Stimulated activated CD8-positive, alpha-beta memory T cell treated with anti-CD3 and anti-CD28 coated beads, Interleukin-4, amount 100 ng/mL, for 4 hours (primary cell): ENCODE data around the gene WDR59.
"Not testable (repeated sequence)": the region's sequence is repeated elsewhere in the genome, so short reads cannot be mapped to it uniquely, and the experiment has no call there.

ENCODE experiments used
- DNase-seq, 2 donors: peaks; one replicate each; pipeline ENCODE4 v3.0.0-alpha.2; 2020; ENCODE audit warnings: low read depth in 2 of 2, low spot score in 1 of 2

Gene WDR59

GRCh38 chr16:74868035-74868434 is 116.9 kb downstream of the WDR59 start:
- DNase-seq: no peak

GRCh38 chr16:74867281-74867849 is 117.6 kb downstream of the WDR59 start:
- no peak for DNase-seq

- no peak for DNase-seq
These were observed 118.9 kb downstream of the WDR59 start for GRCh38 chr16:74865922-74866598.

- no peak for DNase-seq
These were observed 122.1 kb downstream of the WDR59 start for GRCh38 chr16:74862743-74863244.

GRCh38 chr16:74852500-74852875 is 132.4 kb downstream of the WDR59 start:
- no peak for DNase-seq

GRCh38 chr16:74850027-74850426 is 134.9 kb downstream of the WDR59 start:
- no peak for DNase-seq

- no peak for DNase-seq
These were observed 137.7 kb downstream of the WDR59 start for GRCh38 chr16:74847202-74847601.

- no peak for DNase-seq
These were observed 138.2 kb downstream of the WDR59 start for GRCh38 chr16:74846714-74847113.

GRCh38 chr16:74844041-74844980 is 140.6 kb downstream of the WDR59 start:
- DNase-seq: no peak

- DNase-seq: not testable (repeated sequence)
These were observed 141.4 kb downstream of the WDR59 start for GRCh38 chr16:74843381-74844035.

- no peak for DNase-seq
These were observed 142.5 kb downstream of the WDR59 start for GRCh38 chr16:74842413-74842812.

- DNase-seq: no peak
These were observed 143.0 kb downstream of the WDR59 start for GRCh38 chr16:74841904-74842303.

GRCh38 chr16:74841469-74841868 is 143.5 kb downstream of the WDR59 start:
- no peak for DNase-seq

GRCh38 chr16:74837056-74837455 is 147.9 kb downstream of the WDR59 start:
- no peak for DNase-seq

GRCh38 chr16:74836111-74836671 is 148.7 kb downstream of the WDR59 start:
- no peak for DNase-seq

GRCh38 chr16:74832228-74832627 is 152.7 kb downstream of the WDR59 start:
- DNase-seq: no peak

GRCh38 chr16:74831467-74831866 is 153.5 kb downstream of the WDR59 start:
- no peak for DNase-seq

- no peak for DNase-seq
These were observed 154.3 kb downstream of the WDR59 start for GRCh38 chr16:74830648-74831047.

- DNase-seq: no peak
These were observed 155.3 kb downstream of the WDR59 start for GRCh38 chr16:74829637-74830036.

GRCh38 chr16:74825941-74826340 is 159.0 kb downstream of the WDR59 start:
- DNase-seq: no peak

GRCh38 chr16:74825016-74825415 is 159.9 kb downstream of the WDR59 start:
- no peak for DNase-seq
